ENCODE results near the gene SULT1A1. TPM values are rescaled to one million over a fixed set of nuclear protein-coding genes. Genes with fewer than 3 reads are reported as not detected.
"Not testable (repeated sequence)": the region's sequence is repeated elsewhere in the genome, so short reads cannot be mapped to it uniquely, and the experiment has no call there.

Gene SULT1A1
- total and polyA plus RNA-seq, 2 of the 4 experiments (the other 2 are of a cell fraction), result 1.2 to 1.6 TPM

- H2AK5ac ChIP-seq (ENCODE audit: low read depth, low read length); dilution Hi-C loops (cut with HindIII; ENCODE audit: low sequenced_read_pairs, unreplicated experiment); H4K20me1 ChIP-seq (ENCODE audit: insufficient read depth, low read length); ATAC-seq (ENCODE audit: low read depth); H3K9me1 ChIP-seq (ENCODE audit: insufficient read depth, low read length); POLR2A ChIA-PET (ENCODE audit: unreplicated experiment); H2BK15ac ChIP-seq (ENCODE audit: low read depth, low read length); H4K5ac ChIP-seq (ENCODE audit: low read depth, low read length); H2AK9ac ChIP-seq (replicated peaks; ENCODE audit: low read depth, low read length, poor library complexity); H3K9ac ChIP-seq (ENCODE audit: low read depth, low read length); CTCF ChIA-PET; H3K23ac ChIP-seq (ENCODE audit: low read depth, low read length); H3K4me1 ChIP-seq (ENCODE audit: control insufficient read depth, insufficient read depth, low read length); H3K36me3 ChIP-seq (ENCODE audit: control insufficient read depth, insufficient read depth, low read length); H3K4me3 ChIP-seq (ENCODE audit: insufficient read depth, low read depth, low read length); H3K27ac ChIP-seq (ENCODE audit: insufficient read depth, low read length); H2BK5ac ChIP-seq (ENCODE audit: low read depth, low read length, poor library complexity, severe bottlenecking); H3K56ac ChIP-seq (ENCODE audit: extremely low read depth, insufficient read depth, low read length); H3K4ac ChIP-seq (ENCODE audit: low read depth, low read length); H2BK20ac ChIP-seq (ENCODE audit: low read depth, low read length); DNase-seq; H3K18ac ChIP-seq (ENCODE audit: low read depth, low read length); H3K14ac ChIP-seq (replicated peaks; ENCODE audit: low read depth, low read length); H2AFZ ChIP-seq (replicated peaks; ENCODE audit: low read length, poor library complexity); H4K8ac ChIP-seq (ENCODE audit: low read depth in 2 of 2, low read length in 2 of 2); H3K4me2 ChIP-seq (ENCODE audit: low read depth, low read length); intact Hi-C loops (cut with micrococcal nuclease); H3K9me3 ChIP-seq (ENCODE audit: control insufficient read depth, insufficient read depth, low read length); H4K91ac ChIP-seq (ENCODE audit: insufficient read depth, low read depth, low read length); BruUV-seq (replicated peaks); H2BK120ac ChIP-seq (ENCODE audit: low read depth, low read length); H3K79me1 ChIP-seq (ENCODE audit: low read depth in 1 of 2, low read length in 2 of 2): not testable (repeated sequence)
- H3K27me3 ChIP-seq (ENCODE audit: control insufficient read depth, insufficient read depth, low read length), result peaks cover 17% of the 10 kb centered on the region
- in situ Hi-C loops (cut with MboI; ENCODE audit: low sequenced_read_pairs), result loop anchor here (10.0 kb wide), 1 partner anchor 339 kb away; no protein-coding TSS in a partner anchor
- WGBS, 2 experiments (ENCODE audit: extremely low coverage in 2 of 2, insufficient read length in 1 of 2), result no CpG with 5 or more reads among the region's 26 CpGs
These were observed 4.1 kb upstream of the SULT1A1 start for GRCh38 chr16:28613912-28614311.

DNA sequence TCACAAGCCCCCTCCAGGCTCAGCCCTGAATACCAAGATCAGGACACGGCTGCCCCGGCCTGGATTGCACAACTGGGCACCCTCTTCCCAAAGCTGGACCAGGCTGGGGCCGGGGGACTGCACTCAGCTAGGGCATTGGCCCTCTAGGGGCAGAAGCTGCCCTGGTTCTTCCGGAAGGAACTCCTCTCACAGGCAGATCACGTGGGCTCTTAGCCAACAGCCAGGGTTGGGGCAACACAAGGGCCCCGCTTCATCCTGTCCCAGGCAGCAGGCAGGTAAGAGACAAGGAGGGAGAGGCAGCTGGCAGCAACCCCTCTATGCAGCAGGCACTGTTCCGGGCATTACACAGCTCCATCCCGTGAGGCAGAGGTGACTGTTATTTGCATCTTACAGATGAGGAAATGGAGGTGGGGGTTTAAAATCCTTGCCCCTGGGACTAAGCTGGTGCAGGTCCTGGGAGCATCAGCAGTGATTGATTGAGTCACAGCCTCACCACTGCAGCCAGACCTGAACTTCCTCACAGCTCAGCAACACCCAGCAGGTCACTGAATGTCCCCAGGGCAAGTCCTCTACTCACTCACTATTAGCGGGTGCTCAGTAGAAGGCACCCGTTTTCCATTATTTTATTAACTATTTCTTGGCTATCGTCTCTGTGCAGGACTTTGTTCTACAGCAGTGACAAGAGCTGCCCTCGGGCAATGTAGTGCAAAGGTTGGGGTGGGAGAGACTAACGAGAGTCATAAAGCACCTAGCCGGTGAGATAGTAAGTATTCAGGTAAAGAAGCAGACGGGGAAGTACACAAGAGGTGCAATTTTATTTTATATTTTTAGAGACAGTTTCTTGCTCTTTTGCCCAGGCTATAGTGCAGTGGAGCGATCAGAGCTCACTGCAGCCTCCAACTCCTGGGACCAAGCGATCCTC lies 2.8 kb upstream of the SULT1A1 start:
- H3K79me1 ChIP-seq (ENCODE audit: low read depth in 1 of 2, low read length in 2 of 2); BruUV-seq (replicated peaks); H3K56ac ChIP-seq (ENCODE audit: extremely low read depth, insufficient read depth, low read length); H3K23ac ChIP-seq (ENCODE audit: low read depth, low read length); H2AK9ac ChIP-seq (replicated peaks; ENCODE audit: low read depth, low read length, poor library complexity); ATAC-seq (ENCODE audit: low read depth); dilution Hi-C loops (cut with HindIII; ENCODE audit: low sequenced_read_pairs, unreplicated experiment); CTCF ChIA-PET; H4K5ac ChIP-seq (ENCODE audit: low read depth, low read length); H4K20me1 ChIP-seq (ENCODE audit: insufficient read depth, low read length); H2BK5ac ChIP-seq (ENCODE audit: low read depth, low read length, poor library complexity, severe bottlenecking); DNase-seq; H3K18ac ChIP-seq (ENCODE audit: low read depth, low read length); H2AK5ac ChIP-seq (ENCODE audit: low read depth, low read length); H3K9ac ChIP-seq (ENCODE audit: low read depth, low read length); H2BK120ac ChIP-seq (ENCODE audit: low read depth, low read length); POLR2A ChIA-PET (ENCODE audit: unreplicated experiment); H3K4me3 ChIP-seq (ENCODE audit: insufficient read depth, low read depth, low read length); H3K27ac ChIP-seq (ENCODE audit: insufficient read depth, low read length); H3K9me1 ChIP-seq (ENCODE audit: insufficient read depth, low read length); H3K36me3 ChIP-seq (ENCODE audit: control insufficient read depth, insufficient read depth, low read length); H4K91ac ChIP-seq (ENCODE audit: insufficient read depth, low read depth, low read length); H4K8ac ChIP-seq (ENCODE audit: low read depth in 2 of 2, low read length in 2 of 2); H3K4me2 ChIP-seq (ENCODE audit: low read depth, low read length); intact Hi-C loops (cut with micrococcal nuclease); H3K4me1 ChIP-seq (ENCODE audit: control insufficient read depth, insufficient read depth, low read length); H2BK15ac ChIP-seq (ENCODE audit: low read depth, low read length); H2AFZ ChIP-seq (replicated peaks; ENCODE audit: low read length, poor library complexity); H3K14ac ChIP-seq (replicated peaks; ENCODE audit: low read depth, low read length); H2BK20ac ChIP-seq (ENCODE audit: low read depth, low read length); H3K9me3 ChIP-seq (ENCODE audit: control insufficient read depth, insufficient read depth, low read length); H3K4ac ChIP-seq (ENCODE audit: low read depth, low read length): not testable (repeated sequence)
- peaks cover 19% of the 10 kb centered on the region for H3K27me3 ChIP-seq (ENCODE audit: control insufficient read depth, insufficient read depth, low read length)
- in situ Hi-C loops (cut with MboI; ENCODE audit: low sequenced_read_pairs), result loop anchor here (10.0 kb wide), 1 partner anchor 338 kb away; no protein-coding TSS in a partner anchor
- WGBS, 2 experiments (ENCODE audit: extremely low coverage in 2 of 2, insufficient read length in 1 of 2), result no CpG with 5 or more reads among the region's 17 CpGs

All from IMR-90 (cell line).